Neural progenitor cell (in vitro differentiated cells): Measurements from ENCODE around the gene SLC25A43.

Experiments
- CTCF ChIP-seq: fragments of 200-600 bp; sonication (generic); IDR thresholded peaks from 2 replicates; pipeline ENCODE4 v1.5.1; 2017; ENCODE audit warnings: antibody characterized with exemption, mild to moderate bottlenecking
- EZH2 ChIP-seq: fragments of 200-600 bp; sonication (generic); IDR thresholded peaks from 2 replicates; pipeline ENCODE4 v1.6.1; 2017; ENCODE audit warnings: antibody characterized with exemption, mild to moderate bottlenecking, moderate library complexity
- EZH2phosphoT487 ChIP-seq: fragments of 200-600 bp; sonication (generic); IDR thresholded peaks from 2 replicates; pipeline ENCODE4 v1.6.1; 2017; ENCODE audit warnings: antibody characterized with exemption

DNA sequence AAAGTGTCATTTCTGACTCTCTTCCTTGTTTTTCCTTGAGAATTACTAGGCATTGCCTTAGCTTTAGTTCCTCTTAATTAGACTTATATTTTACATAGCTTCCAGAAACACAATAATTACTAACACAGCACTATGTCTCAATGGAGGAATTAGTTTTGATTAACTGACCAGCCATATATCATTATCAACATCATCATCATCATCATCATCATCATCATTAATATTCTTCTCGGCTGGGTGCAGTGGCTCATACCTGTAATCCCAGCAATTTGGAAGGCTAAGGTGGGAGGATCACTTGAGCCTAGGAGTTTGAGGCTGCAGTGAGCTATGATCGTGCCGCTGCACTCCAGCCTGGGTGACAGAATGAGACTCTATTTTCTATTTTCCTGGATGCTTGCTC, 66.4 kb downstream of the SLC25A43 start:
- no peak for TF ChIP-seq EZH2phosphoT487
- TF ChIP-seq CTCF = no peak
- TF ChIP-seq EZH2 = no peak
